Esophagus muscularis mucosa (tissue), 3 donors: ENCODE data around the gene WBP2.

ENCODE experiments used
- CTCF ChIP-seq, 3 experiments: fragments of 200-600 bp in 2 of 3; fragments of 450-650 bp in 1 of 3; sonication (generic) in 2 of 3; IDR thresholded peaks; one replicate each; pipeline ENCODE4 v1.5.1; 2017 to 2019; ENCODE audit warnings: antibody characterized with exemption in 3 of 3, mild to moderate bottlenecking in 2 of 3, moderate library complexity in 1 of 3
- POLR2AphosphoS5 ChIP-seq, 2 donors: sonication (generic); formaldehyde crosslinking; IDR thresholded peaks; one replicate each; pipeline ENCODE4 v1.6.1; 2017; ENCODE audit warnings: antibody characterized with exemption in 2 of 2

- TF ChIP-seq CTCF (IDR thresholded peaks at IDR 0.05) = no peak
- no peak for TF ChIP-seq POLR2AphosphoS5 (IDR thresholded peaks at IDR 0.05)
These were observed 45.8 kb upstream of the WBP2 start for GRCh38 chr17:75900691-75901533.
